Karpas-422 (cell line): Measurements from ENCODE around the gene DNAJA3. TPM values are rescaled to one million over a fixed set of nuclear protein-coding genes. Genes with fewer than 3 reads are reported as not detected.

ENCODE experiments used
- DNase-seq: peaks from one replicate; pipeline ENCODE4 v3.0.0-alpha.2; 2015
- H2AFZ ChIP-seq: fragments of 200-600 bp; sonication (generic); 2 replicates; pipeline ENCODE4 v1.6.1; 2014; ENCODE audit warnings: antibody characterized with exemption, low read length, mixed read lengths
- H3K27ac ChIP-seq: fragments of 200-600 bp; sonication (generic); 2 replicates; pipeline ENCODE4 v1.5.1; 2014; ENCODE audit warnings: mild to moderate bottlenecking, low read length, moderate library complexity
- H3K27me3 ChIP-seq: fragments of 200-600 bp; sonication (generic); 2 replicates; pipeline ENCODE4 v1.6.1; 2014; ENCODE audit warnings: low read length, mixed read lengths
- H3K36me3 ChIP-seq: fragments of 200-600 bp; sonication (generic); 2 replicates; pipeline ENCODE4 v1.6.1; 2014; ENCODE audit warnings: low read length, mixed read lengths; ENCODE audit not compliant: insufficient read depth
- H3K4me1 ChIP-seq: fragments of 200-600 bp; sonication (generic); 2 replicates; pipeline ENCODE4 v1.6.1; 2014; ENCODE audit warnings: mild to moderate bottlenecking, low read length, mixed read lengths
- H3K4me2 ChIP-seq: fragments of 200-600 bp; sonication (generic); 2 replicates; pipeline ENCODE4 v1.6.1; 2014; ENCODE audit warnings: low read length, low read depth, mild to moderate bottlenecking; ENCODE audit not compliant: poor library complexity, severe bottlenecking
- H3K4me3 ChIP-seq: fragments of 200-600 bp; sonication (generic); 2 replicates; pipeline ENCODE4 v1.5.1; 2014; ENCODE audit warnings: mild to moderate bottlenecking, antibody characterized with exemption, low read length, mixed read lengths
- H3K79me2 ChIP-seq: fragments of 200-600 bp; sonication (generic); 2 replicates; pipeline ENCODE4 v1.6.1; 2014; ENCODE audit warnings: mild to moderate bottlenecking, low read length, mixed read lengths
- H3K9ac ChIP-seq: fragments of 200-600 bp; sonication (generic); 2 replicates; pipeline ENCODE4 v1.6.0; 2014; ENCODE audit warnings: low read length
- H3K9me2 ChIP-seq: fragments of 200-600 bp; sonication (generic), shearing (Covaris generic); replicated peaks from 2 replicates; pipeline ENCODE4 v1.6.0; 2014; ENCODE audit warnings: mild to moderate bottlenecking, low read length, moderate library complexity; ENCODE audit not compliant: insufficient read depth
- H3K9me3 ChIP-seq: fragments of 300-700, 200-600 bp; sonication (generic); 2 replicates; pipeline ENCODE4 v1.6.1; 2014; ENCODE audit warnings: low read length, mixed read lengths
- H4K20me1 ChIP-seq: fragments of 200-600 bp; sonication (generic); 2 replicates; pipeline ENCODE4 v1.6.1; 2014; ENCODE audit warnings: mild to moderate bottlenecking, antibody characterized with exemption, low read length, low read depth; ENCODE audit not compliant: insufficient read depth
- small RNA-seq: library from RNA; depleted of rRNA; stranded (forward); fragments of <200 nt; gene quantifications from one replicate; pipeline ENCODE3, GENCODE V24; 2014
- total RNA-seq: library from RNA; depleted of rRNA; stranded (reverse); fragments of >200 nt; shearing (Covaris generic); gene quantifications from 2 replicates; pipeline ENCODE4 v1.2.3, GENCODE V29; 2014; ENCODE audit warnings: low replicate concordance; rRNA removed

DNAJA3 gene
- total RNA-seq, 1 experiment from 2014 or later, result 56.5 TPM

DNA sequence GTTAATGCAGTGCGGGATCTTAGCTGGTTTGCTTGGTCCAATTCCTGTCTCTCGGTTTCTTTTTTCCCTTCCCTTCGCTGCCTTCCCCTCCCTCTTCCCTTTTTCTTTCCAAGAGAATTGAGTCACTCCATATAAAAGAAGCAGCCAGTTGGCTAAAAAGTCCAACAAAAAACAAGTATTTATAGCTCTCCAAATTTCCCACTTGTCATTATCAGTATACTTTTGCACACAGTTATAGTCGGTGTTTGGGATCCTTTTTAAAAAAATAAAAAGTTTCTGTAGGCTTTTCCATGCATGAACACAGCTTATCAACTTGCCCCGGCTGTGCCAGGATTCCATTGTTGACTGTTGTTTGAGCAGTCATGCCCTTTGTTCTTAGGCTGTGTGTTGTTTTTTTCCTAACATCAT is 75.4 kb downstream of the DNAJA3 start:
- H3K27me3 ChIP-seq, result no peaks in the 10 kb centered on the region
- H3K4me2 ChIP-seq, result no peak overlapping the region
- no peak overlapping the region for H3K27ac ChIP-seq
- H3K4me1 ChIP-seq, result peaks cover 25% of the 10 kb centered on the region
- H3K9me3 ChIP-seq, result no peaks in the 10 kb centered on the region
- no peak overlapping the region for H3K9ac ChIP-seq
- no peaks in the 10 kb centered on the region for H3K9me2 ChIP-seq
- no peak overlapping the region for H2AFZ ChIP-seq
- no peaks in the 10 kb centered on the region for H3K36me3 ChIP-seq
- no peak overlapping the region for H3K4me3 ChIP-seq
- peaks cover 77% of the 10 kb centered on the region for H3K79me2 ChIP-seq
- DNase-seq, result no peak
- H4K20me1 ChIP-seq, result no peaks in the 10 kb centered on the region

DNA sequence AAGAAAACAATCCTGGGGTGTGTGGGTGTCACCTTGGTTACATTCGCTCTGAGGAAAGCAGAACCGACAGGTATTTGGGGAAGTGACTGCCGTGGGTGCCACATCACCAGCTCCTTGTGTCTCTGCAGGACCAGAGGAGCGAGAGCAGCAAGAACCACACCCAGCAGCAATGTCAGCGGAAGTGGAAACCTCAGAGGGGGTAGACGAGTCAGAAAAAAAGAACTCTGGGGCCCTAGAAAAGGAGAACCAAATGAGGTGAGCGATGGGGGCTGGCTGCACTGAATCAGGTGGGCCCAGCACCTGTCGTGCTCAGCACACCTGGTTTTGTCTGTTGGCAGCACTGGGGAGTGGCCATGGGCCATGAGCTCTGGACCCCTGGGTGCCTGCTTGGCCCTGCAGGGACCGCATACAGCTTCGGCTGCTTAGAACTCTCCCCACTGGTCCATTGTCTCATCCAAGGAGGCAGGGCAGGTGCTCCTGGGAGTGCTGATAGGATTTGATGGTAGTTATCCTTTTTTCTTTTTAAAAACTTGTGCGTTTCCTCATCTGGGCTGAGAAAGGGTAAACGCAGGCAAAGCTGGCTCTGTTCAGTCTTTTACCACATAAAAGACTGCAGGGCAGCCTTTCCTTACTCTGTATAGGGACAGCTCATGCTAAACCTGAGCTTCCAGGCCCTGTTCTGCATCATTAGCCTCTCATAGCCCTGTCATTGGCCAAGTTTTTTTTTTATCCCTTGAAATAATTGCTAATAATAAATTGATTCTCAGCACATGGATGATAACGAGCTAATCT is 79.9 kb downstream of the DNAJA3 start:
- peak; percentile 93 for DNase-seq
- H3K4me1 ChIP-seq, result peaks cover 28% of the 10 kb centered on the region

More for the DNA sequence above, 79.9 kb downstream of the DNAJA3 start:
- H3K9ac ChIP-seq, result peak overlapping the region; percentile 46
- H3K27ac ChIP-seq, result peak overlapping the region; percentile 86
- no peaks in the 10 kb centered on the region for H3K27me3 ChIP-seq
- H3K4me2 ChIP-seq, result peak overlapping the region; percentile 70
- H3K36me3 ChIP-seq, result 0 out of 2 replicates have a peak, but pooled peaks cover 6% of the 10 kb centered on the region
- no peaks in the 10 kb centered on the region for H4K20me1 ChIP-seq
- no peaks in the 10 kb centered on the region for H3K9me3 ChIP-seq
- H3K4me3 ChIP-seq, result peak overlapping the region; percentile 40; the same call in 1 of the 2 replicates
- H2AFZ ChIP-seq, result no peak overlapping the region
- peaks cover 40% of the 10 kb centered on the region for H3K79me2 ChIP-seq
- H3K9me2 ChIP-seq, result no peaks in the 10 kb centered on the region

Small RNA genes lying within 50 kb of the gene (small RNA-seq; reads per million reads assigned to genes)
- gene AC012676.2, result not detected

Other genes with a start within 250 kb of the DNAJA3 start
- 0.11 TPM in 1 of 2 replicates, not detected in the other for gene SRL, start 183.8 kb upstream of the DNAJA3 start, total RNA-seq
- 32.4 and 38.9 TPM in 2 replicates for gene TFAP4, start 152.8 kb upstream of the DNAJA3 start, total RNA-seq
- gene GLIS2, start 109.8 kb upstream of the DNAJA3 start, total RNA-seq, result 0.07 TPM in 1 of 2 replicates, not detected in the other
- 65.6 and 126 TPM in 2 replicates for gene PAM16, start 74.5 kb upstream of the DNAJA3 start, total RNA-seq
- gene VASN, start 54.0 kb upstream of the DNAJA3 start, total RNA-seq, result 4.1 and 8.9 TPM in 2 replicates
- 46.2 and 84.9 TPM in 2 replicates for gene CORO7, start 9.3 kb upstream of the DNAJA3 start, total RNA-seq
- 48.2 and 129 TPM in 2 replicates for gene NMRAL1, start 48.8 kb downstream of the DNAJA3 start, total RNA-seq
- gene HMOX2, start 50.5 kb downstream of the DNAJA3 start, total RNA-seq, result 50.1 and 76.2 TPM in 2 replicates
- gene CDIP1, start 112.9 kb downstream of the DNAJA3 start, total RNA-seq, result not detected in 2 replicates
- not detected in 2 replicates for gene C16orf96, start 130.5 kb downstream of the DNAJA3 start, total RNA-seq
- 10.0 and 30.6 TPM in 2 replicates for gene UBALD1, start 189.0 kb downstream of the DNAJA3 start, total RNA-seq
- 16.8 and 23.0 TPM in 2 replicates for gene MGRN1, start 199.0 kb downstream of the DNAJA3 start, total RNA-seq